ENCODE results near the gene TPO. TPM values are rescaled to one million over a fixed set of nuclear protein-coding genes. Genes with fewer than 3 reads are reported as not detected.
A peak's percentile ranks its signal among the peaks of the same experiment; 100 is the strongest.

The TPO gene
- total RNA-seq, 1 experiment from 2014 or later: not detected

DNA sequence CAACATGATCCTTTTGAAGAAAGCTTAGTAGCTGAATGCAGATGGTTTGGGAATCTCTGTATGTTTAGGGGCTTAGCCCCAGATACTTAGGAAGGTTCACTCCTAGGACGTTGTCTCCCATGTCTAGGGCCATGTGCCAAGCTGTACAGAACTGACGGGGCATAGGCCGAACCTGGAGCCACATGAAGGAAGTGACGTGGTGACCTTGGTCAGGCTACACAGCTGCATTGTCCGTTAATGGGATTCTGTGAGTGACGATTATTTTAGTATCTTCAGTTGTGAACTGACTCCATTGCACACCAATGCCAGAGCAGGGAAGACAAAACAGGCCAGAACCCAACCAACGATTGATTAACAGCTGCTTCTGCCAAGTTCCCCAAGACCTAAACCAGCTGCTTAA is 139.3 kb downstream of the TPO start (continued):
- TF ChIP-seq ZNF396 (CRISPR knock-in tag; IDR thresholded peaks at IDR 0.05; ENCODE audit: borderline replicate concordance) (no peak), ARID4B (CRISPR knock-in tag; IDR thresholded peaks at IDR 0.05; ENCODE audit: borderline replicate concordance) (no peak)

- H3K27me3 Mint-ChIP-seq (ENCODE audit: low read depth): no peaks in the 10 kb centered on the region; the same call in 1 of the 2 replicates
- POLR2A ChIA-PET: no interaction called here
- ATAC-seq (peak; percentile 29), DNase-seq (ENCODE audit: low spot score) (no peak)
- H3K4me3 Mint-ChIP-seq: no peak overlapping the region
- CTCF ChIA-PET: interaction anchor here (0.7 to 2.8 kb wide), 6 partner anchors 14 to 216 kb away, joined by 3 to 15 read pairs (median 5); no protein-coding TSS in a partner anchor
- H3K9me3 Mint-ChIP-seq: no peaks in the 10 kb centered on the region
- H3K27ac Mint-ChIP-seq: no peak overlapping the region
- no peak for TF ChIP-seq ETV6 (CRISPR knock-in tag; IDR thresholded peaks at IDR 0.05)
- no peak for TF ChIP-seq SOX15 (CRISPR knock-in tag; IDR thresholded peaks at IDR 0.05)
- no peak for TF ChIP-seq IRF1 (CRISPR knock-in tag; IDR thresholded peaks at IDR 0.05)
- TF ChIP-seq, protein P1, sequence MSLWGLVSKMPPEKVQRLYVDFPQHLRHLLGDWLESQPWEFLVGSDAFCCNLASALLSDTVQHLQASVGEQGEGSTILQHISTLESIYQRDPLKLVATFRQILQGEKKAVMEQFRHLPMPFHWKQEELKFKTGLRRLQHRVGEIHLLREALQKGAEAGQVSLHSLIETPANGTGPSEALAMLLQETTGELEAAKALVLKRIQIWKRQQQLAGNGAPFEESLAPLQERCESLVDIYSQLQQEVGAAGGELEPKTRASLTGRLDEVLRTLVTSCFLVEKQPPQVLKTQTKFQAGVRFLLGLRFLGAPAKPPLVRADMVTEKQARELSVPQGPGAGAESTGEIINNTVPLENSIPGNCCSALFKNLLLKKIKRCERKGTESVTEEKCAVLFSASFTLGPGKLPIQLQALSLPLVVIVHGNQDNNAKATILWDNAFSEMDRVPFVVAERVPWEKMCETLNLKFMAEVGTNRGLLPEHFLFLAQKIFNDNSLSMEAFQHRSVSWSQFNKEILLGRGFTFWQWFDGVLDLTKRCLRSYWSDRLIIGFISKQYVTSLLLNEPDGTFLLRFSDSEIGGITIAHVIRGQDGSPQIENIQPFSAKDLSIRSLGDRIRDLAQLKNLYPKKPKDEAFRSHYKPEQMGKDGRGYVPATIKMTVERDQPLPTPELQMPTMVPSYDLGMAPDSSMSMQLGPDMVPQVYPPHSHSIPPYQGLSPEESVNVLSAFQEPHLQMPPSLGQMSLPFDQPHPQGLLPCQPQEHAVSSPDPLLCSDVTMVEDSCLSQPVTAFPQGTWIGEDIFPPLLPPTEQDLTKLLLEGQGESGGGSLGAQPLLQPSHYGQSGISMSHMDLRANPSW (CRISPR knock-in tag; conservative IDR thresholded peaks at IDR 0.05; ENCODE audit: low read depth): no peak
- TF ChIP-seq, protein P2, sequence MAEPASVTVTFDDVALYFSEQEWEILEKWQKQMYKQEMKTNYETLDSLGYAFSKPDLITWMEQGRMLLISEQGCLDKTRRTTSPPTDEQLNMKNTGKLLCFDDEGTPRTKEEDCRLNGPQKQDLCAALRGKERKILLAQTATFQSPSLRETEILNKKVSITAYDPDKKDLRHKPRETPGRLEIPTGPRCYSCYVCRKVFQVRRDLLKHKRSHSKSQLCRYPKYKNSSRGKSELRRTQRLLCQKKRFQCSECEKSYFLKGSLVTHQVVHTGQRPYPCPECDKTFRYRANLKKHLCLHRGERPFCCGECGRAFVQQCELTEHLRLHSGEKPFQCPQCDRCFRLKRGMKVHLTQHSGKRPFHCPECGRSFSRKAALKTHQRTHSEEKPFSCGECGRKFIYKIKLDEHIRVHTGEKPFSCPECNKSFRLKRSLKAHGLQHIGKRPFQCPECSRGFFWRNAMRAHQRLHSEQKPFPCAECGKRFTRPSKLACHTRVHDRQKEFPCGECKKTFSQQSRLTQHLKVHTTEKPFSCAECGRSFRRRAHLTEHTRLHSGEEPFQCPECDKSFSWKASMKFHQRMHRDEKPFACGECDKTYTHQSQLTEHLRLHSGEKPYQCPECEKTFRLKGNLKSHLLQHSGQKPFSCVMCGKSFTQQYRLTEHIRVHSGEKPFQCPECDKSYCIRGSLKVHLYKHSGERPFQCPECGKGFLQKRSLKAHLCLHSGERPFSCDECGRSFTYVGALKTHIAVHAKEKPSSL (CRISPR knock-in tag; conservative IDR thresholded peaks at IDR 0.05): no peak
- no peak for TF ChIP-seq ATF1 (CRISPR knock-in tag; IDR thresholded peaks at IDR 0.05)
- TF ChIP-seq, protein P3, sequence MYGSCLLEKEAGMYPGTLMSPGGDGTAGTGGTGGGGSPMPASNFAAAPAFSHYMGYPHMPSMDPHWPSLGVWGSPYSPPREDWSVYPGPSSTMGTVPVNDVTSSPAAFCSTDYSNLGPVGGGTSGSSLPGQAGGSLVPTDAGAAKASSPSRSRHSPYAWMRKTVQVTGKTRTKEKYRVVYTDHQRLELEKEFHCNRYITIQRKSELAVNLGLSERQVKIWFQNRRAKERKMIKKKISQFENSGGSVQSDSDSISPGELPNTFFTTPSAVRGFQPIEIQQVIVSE (CRISPR knock-in tag; IDR thresholded peaks at IDR 0.05; ENCODE audit: borderline replicate concordance): no peak
- TF ChIP-seq, protein P4, sequence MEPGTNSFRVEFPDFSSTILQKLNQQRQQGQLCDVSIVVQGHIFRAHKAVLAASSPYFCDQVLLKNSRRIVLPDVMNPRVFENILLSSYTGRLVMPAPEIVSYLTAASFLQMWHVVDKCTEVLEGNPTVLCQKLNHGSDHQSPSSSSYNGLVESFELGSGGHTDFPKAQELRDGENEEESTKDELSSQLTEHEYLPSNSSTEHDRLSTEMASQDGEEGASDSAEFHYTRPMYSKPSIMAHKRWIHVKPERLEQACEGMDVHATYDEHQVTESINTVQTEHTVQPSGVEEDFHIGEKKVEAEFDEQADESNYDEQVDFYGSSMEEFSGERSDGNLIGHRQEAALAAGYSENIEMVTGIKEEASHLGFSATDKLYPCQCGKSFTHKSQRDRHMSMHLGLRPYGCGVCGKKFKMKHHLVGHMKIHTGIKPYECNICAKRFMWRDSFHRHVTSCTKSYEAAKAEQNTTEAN (CRISPR knock-in tag; IDR thresholded peaks at IDR 0.05): no peak
- TF ChIP-seq MLX (CRISPR knock-in tag; IDR thresholded peaks at IDR 0.05): no peak
- no peak for TF ChIP-seq ZNF512 (CRISPR knock-in tag; IDR thresholded peaks at IDR 0.05; ENCODE audit: borderline replicate concordance)
- no peak for TF ChIP-seq ZBTB21 (CRISPR knock-in tag; IDR thresholded peaks at IDR 0.05; ENCODE audit: borderline replicate concordance)
- H3K36me3 Mint-ChIP-seq: no peaks in the 10 kb centered on the region
- H3K4me1 Mint-ChIP-seq: 0 out of 2 replicates have a peak, but pooled peaks cover 5% of the 10 kb centered on the region
Observed at GRCh38 chr2:1553671-1554295, 140.5 kb downstream of the TPO start.
